Osteoblast (primary cell): Measurements from ENCODE around the gene FRMD6. TPM values are rescaled to one million over a fixed set of nuclear protein-coding genes. Genes with fewer than 3 reads are reported as not detected.
"Not testable (repeated sequence)": the region's sequence is repeated elsewhere in the genome, so short reads cannot be mapped to it uniquely, and the experiment has no call there.

Experiments used
- DNase-seq: peaks from one replicate; pipeline ENCODE4 v3.0.0; 2011; ENCODE audit warnings: low spot score, mixed read lengths; ENCODE audit not compliant: insufficient read length; ENCODE audit errors: missing footprints
- H2AFZ ChIP-seq: 2 replicates; pipeline ENCODE4 v1.6.0; 2011; ENCODE audit warnings: mild to moderate bottlenecking, low read length
- H3K27ac ChIP-seq: 2 replicates; pipeline ENCODE4 v1.5.1; 2011; ENCODE audit warnings: mild to moderate bottlenecking, low read depth, low read length, moderate library complexity
- H3K27me3 ChIP-seq: 2 replicates; pipeline ENCODE4 v1.6.0; 2012; ENCODE audit warnings: mild to moderate bottlenecking, control low read depth, inconsistent platforms, low read length, moderate library complexity; ENCODE audit not compliant: insufficient read depth
- H3K36me3 ChIP-seq: 2 replicates; pipeline ENCODE4 v1.5.1; 2011; ENCODE audit warnings: mild to moderate bottlenecking, low read length, control low read depth, moderate library complexity; ENCODE audit not compliant: insufficient read depth
- H3K4me1 ChIP-seq: 2 replicates; pipeline ENCODE4 v1.5.1; 2011; ENCODE audit warnings: mild to moderate bottlenecking, low read length, control low read depth, moderate library complexity; ENCODE audit not compliant: insufficient read depth
- H3K4me2 ChIP-seq: 2 replicates; pipeline ENCODE4 v1.6.0; 2011; ENCODE audit warnings: mild to moderate bottlenecking, low read length; ENCODE audit not compliant: insufficient read depth
- H3K4me3 ChIP-seq: fragments of 200-600 bp; sonication (generic); 3 replicates; pipeline ENCODE4 v1.5.1; 2012; ENCODE audit warnings: mild to moderate bottlenecking, low read length, inconsistent platforms; ENCODE audit not compliant: insufficient read depth
- H3K79me2 ChIP-seq: 2 replicates; pipeline ENCODE4 v1.6.0; 2012; ENCODE audit warnings: mild to moderate bottlenecking, low read length, control low read depth, inconsistent platforms; ENCODE audit not compliant: insufficient read depth
- H3K9me3 ChIP-seq: 2 replicates; pipeline ENCODE4 v1.5.1; 2011; ENCODE audit warnings: low read depth, low read length, control low read depth
- H4K20me1 ChIP-seq: 2 replicates; pipeline ENCODE4 v1.6.0; 2012; ENCODE audit warnings: mild to moderate bottlenecking, low read length, control low read depth; ENCODE audit not compliant: insufficient read depth
- total RNA-seq: library from RNA; depleted of rRNA; stranded (reverse); fragments of >200 nt; gene quantifications from 2 replicates; pipeline ENCODE4 v1.2.3, GENCODE V29; 2012
- TF ChIP-seq, protein P1 (sequence below): IDR thresholded peaks from 2 replicates; pipeline ENCODE4 v1.5.1; 2011; ENCODE audit warnings: mild to moderate bottlenecking, low read depth, low read length, moderate library complexity; ENCODE audit errors: extremely low read depth

Gene FRMD6
- total RNA-seq, 1 donor = 584 TPM

DNA sequence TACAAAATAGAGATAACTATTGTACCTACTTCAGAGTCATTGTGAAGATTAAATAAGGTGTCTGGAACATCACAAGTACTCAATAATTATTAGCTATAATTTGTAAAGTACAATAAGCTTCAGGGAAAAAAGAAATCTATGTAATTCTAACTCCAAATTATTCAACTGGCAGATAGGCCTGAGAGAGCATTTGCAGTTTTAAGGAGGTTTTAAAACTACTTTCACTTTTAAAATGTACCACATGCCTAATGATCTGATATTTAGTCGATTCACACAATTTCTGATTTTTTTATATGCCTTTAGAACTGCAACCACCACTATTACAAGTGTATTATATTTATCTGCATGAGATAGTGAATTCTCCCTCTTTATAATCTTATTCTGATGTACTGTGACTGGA is 24.9 kb upstream of the FRMD6 start:
- Histone ChIP-seq H3K9me3 (no peaks in the 10 kb centered on the region), H3K4me1 (peaks cover 3% of the 10 kb centered on the region), H3K36me3 (no peaks in the 10 kb centered on the region), H3K27ac (peak overlapping the region; percentile 6), H4K20me1 (no peaks in the 10 kb centered on the region), H3K4me3 (no peak overlapping the region), H3K4me2 (peak overlapping the region; percentile 31), H3K27me3 (no peaks in the 10 kb centered on the region), H2AFZ (no peak overlapping the region), H3K79me2 (no peaks in the 10 kb centered on the region)
- TF ChIP-seq, protein P1, sequence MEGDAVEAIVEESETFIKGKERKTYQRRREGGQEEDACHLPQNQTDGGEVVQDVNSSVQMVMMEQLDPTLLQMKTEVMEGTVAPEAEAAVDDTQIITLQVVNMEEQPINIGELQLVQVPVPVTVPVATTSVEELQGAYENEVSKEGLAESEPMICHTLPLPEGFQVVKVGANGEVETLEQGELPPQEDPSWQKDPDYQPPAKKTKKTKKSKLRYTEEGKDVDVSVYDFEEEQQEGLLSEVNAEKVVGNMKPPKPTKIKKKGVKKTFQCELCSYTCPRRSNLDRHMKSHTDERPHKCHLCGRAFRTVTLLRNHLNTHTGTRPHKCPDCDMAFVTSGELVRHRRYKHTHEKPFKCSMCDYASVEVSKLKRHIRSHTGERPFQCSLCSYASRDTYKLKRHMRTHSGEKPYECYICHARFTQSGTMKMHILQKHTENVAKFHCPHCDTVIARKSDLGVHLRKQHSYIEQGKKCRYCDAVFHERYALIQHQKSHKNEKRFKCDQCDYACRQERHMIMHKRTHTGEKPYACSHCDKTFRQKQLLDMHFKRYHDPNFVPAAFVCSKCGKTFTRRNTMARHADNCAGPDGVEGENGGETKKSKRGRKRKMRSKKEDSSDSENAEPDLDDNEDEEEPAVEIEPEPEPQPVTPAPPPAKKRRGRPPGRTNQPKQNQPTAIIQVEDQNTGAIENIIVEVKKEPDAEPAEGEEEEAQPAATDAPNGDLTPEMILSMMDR = no peak
- DNase-seq = no peak

DNA sequence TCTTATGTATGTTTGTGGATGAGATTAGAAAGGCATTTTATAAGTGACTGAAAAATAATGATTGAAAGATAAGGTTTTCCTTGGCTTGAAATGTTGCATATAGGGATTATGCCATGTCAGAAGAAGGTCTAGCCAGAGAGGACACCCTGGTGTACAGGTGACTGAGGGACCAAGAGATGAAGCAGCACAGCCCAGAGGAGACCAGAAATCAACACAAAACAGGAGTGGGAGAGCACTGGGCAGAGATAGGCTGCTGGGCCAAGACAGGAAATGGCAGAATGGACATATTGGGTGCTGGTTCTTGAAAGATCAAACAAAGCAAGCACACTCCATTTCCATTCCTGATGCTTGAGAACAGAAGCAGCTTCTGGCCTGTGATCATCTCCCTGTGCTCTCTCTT is 24.4 kb upstream of the FRMD6 start:
- H3K27ac ChIP-seq = peak overlapping the region; percentile 6
- no peak overlapping the region for H3K4me3 ChIP-seq
- H3K4me1 ChIP-seq = peaks cover 3% of the 10 kb centered on the region
- no peaks in the 10 kb centered on the region for H4K20me1 ChIP-seq
- H3K9me3 ChIP-seq = no peaks in the 10 kb centered on the region
- no peaks in the 10 kb centered on the region for H3K79me2 ChIP-seq
- TF ChIP-seq, protein P1 = no peak
- no peak overlapping the region for H3K4me2 ChIP-seq
- H3K36me3 ChIP-seq = no peaks in the 10 kb centered on the region
- peak overlapping the region; percentile 4 for H2AFZ ChIP-seq
- H3K27me3 ChIP-seq = no peaks in the 10 kb centered on the region
- no peak for DNase-seq

GRCh38 chr14:51628238-51628637 is 23.5 kb upstream of the FRMD6 start:
- no peaks in the 10 kb centered on the region for H3K27me3 ChIP-seq
- no peak for DNase-seq
- H3K4me3 ChIP-seq = no peak overlapping the region
- no peak overlapping the region for H3K27ac ChIP-seq
- TF ChIP-seq, protein P1 = no peak
- H4K20me1 ChIP-seq = no peaks in the 10 kb centered on the region
- H3K9me3 ChIP-seq = no peaks in the 10 kb centered on the region
- H3K4me1 ChIP-seq = peaks cover 3% of the 10 kb centered on the region
- H3K36me3 ChIP-seq = no peaks in the 10 kb centered on the region
- H3K79me2 ChIP-seq = no peaks in the 10 kb centered on the region
- H3K4me2 ChIP-seq = no peak overlapping the region
- H2AFZ ChIP-seq = no peak overlapping the region

DNA sequence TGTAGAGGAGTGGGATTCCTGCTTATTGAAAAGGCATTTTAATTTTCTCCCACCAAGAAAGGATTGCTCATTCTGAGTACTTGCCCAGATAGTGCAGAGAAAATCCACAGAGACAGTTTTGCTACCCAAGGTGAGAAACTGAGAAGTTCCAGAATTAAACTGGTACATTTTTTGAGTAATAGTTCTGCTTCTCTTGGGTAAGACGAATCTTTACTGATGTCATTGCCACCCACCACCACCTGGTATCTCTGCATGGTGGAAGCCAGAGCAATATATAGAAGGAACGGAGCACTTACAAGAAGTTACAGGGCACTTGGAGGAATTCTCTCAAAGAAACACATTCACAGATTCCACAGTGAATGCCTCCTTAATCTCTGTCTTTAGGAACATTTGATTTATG is 20.7 kb upstream of the FRMD6 start:
- Histone ChIP-seq H3K36me3 (no peaks in the 10 kb centered on the region), H3K4me2 (no peak overlapping the region), H3K4me1 (peaks cover 3% of the 10 kb centered on the region), H2AFZ (no peak overlapping the region), H3K79me2 (no peaks in the 10 kb centered on the region), H4K20me1 (no peaks in the 10 kb centered on the region), H3K27me3 (no peaks in the 10 kb centered on the region), H3K4me3 (no peak overlapping the region), H3K27ac (no peak overlapping the region), H3K9me3 (no peaks in the 10 kb centered on the region)
- TF ChIP-seq, protein P1 = no peak
- DNase-seq = no peak

DNA sequence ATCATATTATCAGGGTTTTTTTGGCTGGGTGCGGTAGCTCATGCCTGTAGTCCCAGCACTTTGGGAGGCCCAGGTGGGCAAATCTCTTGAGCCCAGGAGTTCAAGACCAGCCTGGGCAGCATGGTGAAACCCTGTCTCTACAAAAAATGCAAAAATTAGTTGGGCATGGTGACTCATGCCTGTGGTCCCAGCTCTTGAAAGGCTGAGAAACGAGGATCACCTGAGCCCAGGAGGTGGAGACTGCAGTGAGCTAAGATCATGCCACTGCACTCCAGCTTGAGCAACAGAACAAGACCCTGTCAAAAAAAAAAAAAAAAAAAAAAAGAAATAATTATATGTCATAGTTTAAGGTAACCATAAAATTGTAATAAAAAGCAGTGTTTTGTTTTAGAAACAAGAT is 18.4 kb upstream of the FRMD6 start:
- not testable (repeated sequence) for DNase-seq, H3K27ac ChIP-seq, H3K4me3 ChIP-seq

More for the DNA sequence above, 18.4 kb upstream of the FRMD6 start:
- H2AFZ ChIP-seq, H3K79me2 ChIP-seq, H4K20me1 ChIP-seq, H3K4me2 ChIP-seq, H3K27me3 ChIP-seq, H3K36me3 ChIP-seq, H3K9me3 ChIP-seq: not testable (repeated sequence)
- H3K4me1 ChIP-seq = peaks cover 12% of the 10 kb centered on the region
